HG02588 (cell line): ENCODE data around the gene IQCH.

Experiments
- ATAC-seq: cut with Tn5 transposase; IDR thresholded peaks from one replicate; pipeline ENCODE4 v1.9.1; 2021; ENCODE audit warnings: mild to moderate bottlenecking, moderate library complexity; ENCODE audit not compliant: unreplicated experiment

IQCH gene

GRCh38 chr15:67296684-67297083 lies 42.1 kb downstream of the IQCH start:
- ATAC-seq: no peak

DNA sequence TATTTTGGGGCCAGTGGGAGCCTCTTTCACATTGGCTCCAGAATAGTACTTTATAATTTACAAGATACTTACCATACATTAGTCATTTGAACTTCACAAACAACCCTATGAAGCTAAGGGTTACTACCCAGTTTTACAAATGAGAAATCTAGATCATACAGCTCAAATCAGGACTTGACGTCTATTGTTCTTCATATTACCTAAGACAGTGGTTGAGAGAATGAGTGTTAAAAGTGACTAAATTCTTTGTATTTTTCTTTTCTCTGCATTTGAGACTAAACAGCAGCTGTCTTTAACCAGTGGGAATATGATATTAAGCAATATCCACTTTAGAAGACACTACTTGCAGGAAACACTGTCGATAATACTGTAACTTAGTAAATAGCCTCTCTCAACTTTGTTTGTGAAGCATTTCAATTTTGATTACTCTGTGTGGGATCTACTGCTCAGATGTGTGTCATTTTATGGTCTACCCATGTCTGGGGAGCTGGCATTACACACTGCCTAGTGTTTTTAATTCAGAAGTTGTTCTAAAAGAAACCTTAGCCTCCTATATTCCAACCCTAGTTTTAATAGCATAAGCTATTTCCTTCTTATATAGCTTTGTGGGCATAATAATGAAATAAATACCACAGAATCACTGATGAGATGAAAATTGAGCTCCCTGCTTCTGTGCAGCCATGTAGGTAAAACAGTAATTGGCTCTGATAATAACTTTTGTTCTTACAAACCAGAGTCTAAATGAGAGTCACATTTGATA lies 45.9 kb downstream of the IQCH start:
- ATAC-seq: no peak

GRCh38 chr15:67303490-67304363 lies 49.1 kb downstream of the IQCH start:
- no peak for ATAC-seq

DNA sequence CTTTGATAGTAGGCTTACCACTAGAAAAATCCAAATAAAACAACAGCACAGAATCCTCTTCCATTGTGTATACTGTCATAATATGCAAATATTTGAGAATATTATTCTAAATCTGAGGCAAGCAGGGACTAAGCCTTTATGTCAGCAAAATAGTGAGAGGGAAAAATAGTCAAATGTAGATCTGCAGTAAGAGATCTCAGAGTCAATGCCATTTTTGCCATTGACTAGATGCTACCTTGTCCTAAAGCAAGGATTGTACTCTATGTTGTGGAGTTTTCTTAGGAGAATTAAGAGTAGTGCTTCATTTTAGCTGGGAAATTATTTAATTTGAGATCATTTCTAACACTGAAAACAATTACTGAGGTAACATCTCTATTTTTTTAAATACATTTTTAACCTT lies 50.2 kb downstream of the IQCH start:
- no peak for ATAC-seq

DNA sequence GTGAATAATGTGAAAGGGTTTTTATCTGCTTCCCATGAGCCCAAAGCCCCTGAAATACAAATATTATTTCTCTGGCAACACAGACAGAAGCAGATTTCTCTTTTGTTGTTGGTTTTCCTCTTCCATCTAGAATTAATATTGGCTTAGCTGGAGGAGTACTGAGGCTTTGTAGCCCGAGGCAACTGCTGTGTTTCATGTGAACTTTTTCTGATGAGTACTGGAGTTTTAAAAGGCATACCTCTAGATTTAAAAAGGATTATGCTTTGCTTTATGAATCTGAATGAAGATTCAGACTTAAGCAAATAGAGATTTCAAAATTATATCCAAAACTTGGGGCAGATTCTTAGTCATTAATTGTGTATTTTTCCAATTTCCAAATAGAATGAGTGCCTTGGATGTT lies 50.9 kb downstream of the IQCH start:
- ATAC-seq: no peak

- no peak for ATAC-seq
Observed at GRCh38 chr15:67307156-67307555, 52.6 kb downstream of the IQCH start.

DNA sequence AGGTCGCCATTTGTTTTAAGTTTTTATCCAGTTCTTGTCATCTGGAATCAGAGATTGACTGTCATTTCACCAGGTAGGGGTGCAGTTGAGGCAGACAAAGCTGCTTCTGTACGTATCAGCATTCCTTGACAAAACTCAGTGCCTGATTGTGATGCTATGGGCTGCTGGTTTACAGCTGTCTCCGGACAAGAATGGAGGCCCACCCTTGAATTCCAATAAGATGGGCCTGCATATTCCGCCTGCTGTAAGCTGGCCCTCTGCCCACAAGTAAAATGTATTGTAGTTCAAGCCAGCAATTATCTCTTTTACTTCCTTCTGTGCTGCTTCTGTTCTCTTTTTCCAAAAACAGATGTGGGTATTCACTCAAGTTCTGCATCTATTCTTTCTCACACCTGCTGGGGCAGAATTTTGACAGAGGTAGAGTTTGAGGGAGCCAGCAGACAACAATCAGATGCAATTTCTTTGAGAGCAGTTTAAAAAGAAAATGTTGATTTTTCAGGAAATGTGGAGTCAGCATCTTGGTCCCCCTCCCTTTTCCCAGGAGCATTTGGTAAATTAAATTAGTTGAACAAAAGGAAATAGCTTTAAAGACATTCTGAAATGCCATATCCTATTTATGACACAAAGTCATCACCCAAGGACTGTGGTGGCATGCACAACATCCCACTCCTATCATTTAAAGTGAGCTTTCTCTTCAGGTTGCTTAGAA lies 53.5 kb downstream of the IQCH start:
- ATAC-seq: no peak

- ATAC-seq: no peak
Observed at GRCh38 chr15:67311731-67312130, 57.1 kb downstream of the IQCH start.

DNA sequence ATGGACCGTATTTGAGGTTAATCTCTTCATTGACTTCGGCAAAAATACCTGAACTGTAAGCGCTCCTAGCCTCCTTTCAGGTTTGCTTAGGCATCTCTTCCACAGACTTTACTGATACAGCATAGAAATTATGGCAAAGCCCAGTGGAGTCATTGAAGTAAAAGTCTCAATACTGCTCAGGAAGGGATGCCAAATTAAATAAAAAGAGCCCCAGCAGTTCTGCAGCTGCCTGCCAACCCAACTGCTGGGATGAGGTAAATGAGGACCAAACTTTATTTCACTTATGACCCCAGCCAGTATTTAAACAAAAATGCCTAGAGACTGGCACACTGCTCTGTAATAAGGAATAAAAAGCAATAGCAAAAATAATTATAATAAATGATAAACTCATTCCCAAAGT lies 65.4 kb downstream of the IQCH start:
- no peak for ATAC-seq

DNA sequence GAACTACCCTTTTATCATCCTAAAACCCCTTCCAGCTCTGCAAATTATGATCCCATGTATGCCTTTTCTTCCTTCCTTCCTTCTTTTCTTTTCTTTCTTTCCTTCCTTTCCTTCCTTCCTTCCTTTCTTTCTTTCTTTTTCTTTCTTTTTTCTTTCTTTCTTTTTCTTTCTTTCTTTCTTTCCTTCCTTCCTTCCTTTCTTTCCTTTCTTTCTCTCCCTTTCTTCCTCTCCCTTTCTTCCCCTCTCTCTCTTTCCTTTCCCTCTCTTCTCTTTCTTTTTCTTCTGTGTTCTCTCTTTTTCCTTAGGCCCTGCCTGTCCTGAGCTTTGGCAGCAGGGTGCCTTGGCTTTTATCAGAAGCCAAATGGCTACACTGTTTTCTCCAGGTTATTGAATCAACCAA lies 66.8 kb downstream of the IQCH start:
- ATAC-seq: no peak

- ATAC-seq: no peak
Observed at GRCh38 chr15:67322481-67322880, 67.9 kb downstream of the IQCH start.

DNA sequence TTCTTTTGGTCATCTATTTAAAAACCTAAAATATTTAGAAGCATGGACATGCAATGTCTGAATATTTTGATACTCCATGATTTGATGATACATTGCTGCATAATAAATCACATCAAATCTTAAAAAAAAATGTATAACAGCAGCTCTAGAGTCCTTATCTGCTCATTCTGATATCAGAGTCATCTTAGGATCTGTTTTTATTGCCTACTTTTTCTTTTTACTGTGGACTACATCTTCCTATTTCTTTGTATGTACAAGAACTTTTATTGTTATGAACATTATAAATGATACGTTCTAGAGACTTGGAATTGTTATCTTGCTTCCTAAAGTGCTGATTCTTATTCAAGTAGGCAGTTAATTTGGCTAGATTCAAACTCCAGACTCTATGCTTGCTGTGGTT lies 72.7 kb downstream of the IQCH start:
- ATAC-seq: no peak

DNA sequence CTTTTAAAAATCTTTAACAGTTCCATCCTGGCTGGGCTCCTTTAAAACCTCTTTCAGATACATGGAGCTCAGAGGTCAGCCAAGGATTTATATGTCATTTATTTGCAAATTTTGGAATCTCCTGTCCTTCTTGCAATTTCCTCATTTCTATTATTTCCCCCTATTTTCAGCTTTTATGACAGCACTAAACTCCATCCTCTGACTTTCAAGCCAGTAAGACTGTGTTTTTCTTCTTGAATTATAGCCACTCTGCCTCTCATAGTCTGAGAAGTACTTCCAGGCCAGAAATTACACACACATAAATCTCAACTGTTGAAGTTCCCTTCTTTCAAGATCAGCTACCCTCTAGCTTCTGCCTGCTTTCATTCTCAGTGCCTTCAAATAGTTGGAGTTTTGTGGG lies 73.2 kb downstream of the IQCH start:
- no peak for ATAC-seq

DNA sequence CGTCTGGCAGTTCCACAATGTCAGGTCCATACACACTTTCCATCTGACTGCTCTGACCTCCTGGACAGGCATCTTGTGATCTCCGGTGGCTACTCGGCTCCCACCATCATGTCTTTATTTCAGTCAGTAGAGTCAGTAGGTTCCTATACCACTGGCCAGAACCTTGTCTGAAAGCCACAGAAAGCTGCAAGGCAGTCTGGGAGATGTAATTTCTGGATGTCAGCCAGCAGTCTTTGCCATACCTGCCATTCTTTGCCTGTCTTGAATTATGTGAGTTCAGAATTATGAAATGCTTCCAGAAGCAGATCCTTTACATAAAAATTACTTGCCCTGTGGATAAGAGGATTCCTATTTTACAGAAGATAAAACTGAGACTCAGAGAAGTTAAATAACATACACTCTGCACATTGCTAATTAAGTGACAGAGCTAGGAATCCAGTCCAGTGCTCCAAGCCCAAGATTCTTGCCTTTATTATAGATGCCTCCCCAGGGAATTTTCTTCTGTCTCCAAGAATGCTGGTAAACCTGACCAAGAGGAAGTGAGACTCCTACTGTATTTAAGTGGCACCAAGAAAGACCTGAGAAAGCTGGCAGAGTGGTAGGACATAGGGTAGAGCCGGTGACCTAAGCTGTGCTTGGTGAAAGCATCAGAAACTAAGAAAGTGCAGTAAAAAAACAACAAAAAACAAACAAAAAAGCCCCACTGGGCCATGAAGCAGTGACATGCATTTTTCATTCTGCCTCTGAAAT lies 75.6 kb downstream of the IQCH start:
- ATAC-seq: no peak

GRCh38 chr15:67331676-67332075 lies 77.1 kb downstream of the IQCH start:
- no peak for ATAC-seq

GRCh38 chr15:67335026-67335425 lies 80.4 kb downstream of the IQCH start:
- no peak for ATAC-seq

DNA sequence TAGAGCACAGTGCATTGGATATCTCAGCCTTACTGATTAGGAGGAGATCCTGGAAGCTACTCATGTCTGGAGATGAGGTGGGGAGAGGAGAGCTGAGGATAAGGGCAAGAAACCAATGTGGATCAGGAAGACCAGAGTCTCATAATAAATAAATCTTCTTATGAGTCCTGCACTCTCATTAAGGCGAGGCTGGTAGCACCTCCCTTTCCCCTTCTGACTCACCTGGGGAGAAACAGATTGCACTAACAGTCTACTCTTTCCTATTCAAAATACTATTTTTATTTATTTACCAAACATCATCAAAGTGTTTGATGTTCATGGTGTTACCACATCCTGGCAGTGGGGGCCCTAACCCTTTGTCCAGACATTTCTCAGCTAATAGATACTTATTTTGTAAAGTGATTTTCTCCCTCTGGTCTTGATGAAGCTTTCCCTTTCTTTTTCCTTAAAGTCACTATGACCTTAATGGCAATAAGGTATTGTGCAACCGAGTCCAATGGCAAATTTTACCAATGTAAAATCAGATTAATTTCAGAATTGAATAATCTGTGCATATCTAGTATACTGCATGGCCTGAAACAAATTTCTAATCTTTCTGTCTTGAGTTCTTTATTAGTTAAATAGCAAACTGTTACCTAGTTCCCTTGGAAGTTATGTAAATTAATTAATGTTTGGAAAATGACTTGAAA lies 81.1 kb downstream of the IQCH start:
- ATAC-seq: no peak

DNA sequence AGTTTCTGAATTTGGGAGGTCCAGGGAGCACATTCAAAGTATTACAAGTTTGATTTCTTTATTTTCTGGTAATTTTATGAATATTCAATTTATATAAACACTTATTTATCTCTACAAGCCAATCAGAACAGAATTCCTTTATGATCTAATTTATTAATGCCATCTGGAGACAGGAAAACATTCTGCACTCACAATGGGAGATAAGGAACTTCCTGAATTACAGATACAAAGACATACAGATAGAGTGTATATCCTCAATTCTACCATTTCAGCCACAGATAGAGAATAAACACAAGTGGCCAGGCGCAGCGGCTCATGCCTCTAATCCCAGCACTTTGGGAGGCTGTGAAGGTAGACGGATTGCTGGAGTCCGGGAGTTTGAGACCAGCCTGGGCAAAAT lies 86.0 kb downstream of the IQCH start:
- ATAC-seq: no peak

DNA sequence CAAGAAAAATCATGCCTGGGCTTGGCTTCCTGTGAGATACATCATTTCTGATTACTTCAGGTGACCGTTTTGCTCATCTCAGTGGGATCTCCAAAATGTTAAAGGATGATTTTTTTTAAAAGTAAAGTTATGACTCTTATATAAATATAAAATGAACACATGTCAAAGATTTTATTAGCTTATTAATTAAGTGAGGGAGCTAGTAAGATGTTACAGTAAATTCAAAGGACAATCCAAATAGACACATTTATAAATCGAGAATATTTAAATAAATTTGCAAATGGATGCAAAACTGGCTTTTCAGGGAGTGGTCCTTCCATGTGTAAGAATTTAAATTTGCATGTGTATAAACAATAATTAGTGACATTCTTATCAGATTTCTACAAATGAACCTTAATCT lies 87.0 kb downstream of the IQCH start:
- no peak for ATAC-seq

GRCh38 chr15:67343206-67343605 lies 88.6 kb downstream of the IQCH start:
- no peak for ATAC-seq
